HL-60 (cell line): ENCODE results near the gene PTPMT1.
A peak's percentile ranks its signal among the peaks of the same experiment; 100 is the strongest.

Experiments
- DNase-seq, 2 experiments: peaks; one replicate each; pipeline ENCODE4 v3.0.0-alpha.2; 2010 to 2020; ENCODE audit warnings: low read depth in 1 of 2, low spot score in 1 of 2
- H3K27ac ChIP-seq: fragments of 250-450 bp; sonication (Bioruptor Pico); replicated peaks from 2 replicates; pipeline ENCODE4 v1.5.1; 2020; ENCODE audit warnings: mild to moderate bottlenecking, moderate library complexity
- H3K27me3 ChIP-seq: fragments of 250-450 bp; sonication (Bioruptor Pico); 2 replicates; pipeline ENCODE4 v1.5.1; 2021; ENCODE audit warnings: mild to moderate bottlenecking, moderate library complexity; ENCODE audit not compliant: insufficient read depth, poor library complexity, severe bottlenecking
- H3K4me3 ChIP-seq: replicated peaks from 2 replicates; pipeline ENCODE4 v1.5.1; 2011; ENCODE audit warnings: mild to moderate bottlenecking, control low read depth, low read length; ENCODE audit not compliant: insufficient read depth
- CTCF ChIP-seq: IDR thresholded peaks from one replicate; pipeline ENCODE4 v1.5.1; 2011; ENCODE audit warnings: low read length, control low read depth, inconsistent platforms; ENCODE audit not compliant: insufficient read depth
- GABPA ChIP-seq: IDR thresholded peaks from 2 replicates; pipeline ENCODE4 v1.6.1; 2012; ENCODE audit warnings: low read depth
- POLR2AphosphoS5 ChIP-seq: IDR thresholded peaks from 2 replicates; pipeline ENCODE4 v1.6.1; 2012; ENCODE audit warnings: low read depth
- REST ChIP-seq: IDR thresholded peaks from 2 replicates; pipeline ENCODE4 v1.6.1; 2012; ENCODE audit warnings: low read depth; ENCODE audit not compliant: insufficient replicate concordance
- SPI1 ChIP-seq: IDR thresholded peaks from 2 replicates; pipeline ENCODE4 v1.6.1; 2012; ENCODE audit warnings: low read depth, mild to moderate bottlenecking, borderline replicate concordance

Gene PTPMT1

GRCh38 chr11:47550288-47551047 lies 14.9 kb upstream of the PTPMT1 start:
- no peak for TF ChIP-seq REST
- no peak for TF ChIP-seq CTCF
- TF ChIP-seq SPI1, result no peak
- TF ChIP-seq GABPA, result no peak
- no peak for TF ChIP-seq POLR2AphosphoS5
- H3K27ac ChIP-seq, result peak overlapping the region; percentile 84
- H3K4me3 ChIP-seq, result no peak overlapping the region
- peak in 1 of 2 experiments; percentile 64 for DNase-seq
- H3K27me3 ChIP-seq, result no peaks in the 10 kb centered on the region

GRCh38 chr11:47551086-47551485 lies 14.3 kb upstream of the PTPMT1 start:
- peak in 1 of 2 experiments; percentile 28 for DNase-seq
- Histone ChIP-seq H3K27me3 (no peaks in the 10 kb centered on the region), H3K4me3 (peak overlapping the region; percentile 98; the same call in 1 of the 2 replicates), H3K27ac (peak overlapping the region; percentile 84)
- no peak for TF ChIP-seq REST
- peak; percentile 26 for TF ChIP-seq CTCF

GRCh38 chr11:47552056-47552565 lies 13.3 kb upstream of the PTPMT1 start:
- peak overlapping the region; percentile 84 for H3K27ac ChIP-seq
- DNase-seq, result peak in 1 of 2 experiments; percentile 42

More at GRCh38 chr11:47552056-47552565, 13.3 kb upstream of the PTPMT1 start:
- Histone ChIP-seq H3K27me3 (no peaks in the 10 kb centered on the region), H3K4me3 (peak overlapping the region; percentile 98)
- TF ChIP-seq REST, result no peak
- no peak for TF ChIP-seq SPI1
- no peak for TF ChIP-seq GABPA
- TF ChIP-seq CTCF, result no peak
- TF ChIP-seq POLR2AphosphoS5, result no peak; the same call in none of the 2 replicates
